ENCODE data around the gene DOCK2. TPM values are rescaled to one million over a fixed set of nuclear protein-coding genes. Genes with fewer than 3 reads are reported as not detected.

DOCK2 gene
- total and polyA plus RNA-seq, 4 donors = 1.6 to 53.7 (median 21.6) TPM

- intact Hi-C loops (cut with DNase I) = no loop called here
- 23 to 39% methylated on average over 5 of the region's 5 CpGs for WGBS, 2 donors
- DNase-seq (no peak), ATAC-seq (ENCODE audit: low FRiP score) (no peak)
- H3K4me3 ChIP-seq (ENCODE audit: low read length in 2 of 2) = no peak overlapping the region
- no peak overlapping the region for H3K27ac ChIP-seq (ENCODE audit: low read depth in 1 of 2, low read length in 2 of 2)
- H3K27me3 ChIP-seq (ENCODE audit: control insufficient read depth in 1 of 2, insufficient read depth in 2 of 2, low read length in 1 of 2) = no peaks in the 10 kb centered on the region
- H3K9me3 ChIP-seq (ENCODE audit: control insufficient read depth, low read length) = no peaks in the 10 kb centered on the region
- no peaks in the 10 kb centered on the region for H3K4me1 ChIP-seq (ENCODE audit: control insufficient read depth in 1 of 2, insufficient read depth in 2 of 2, low read length in 2 of 2)
- no peaks in the 10 kb centered on the region for H3K36me3 ChIP-seq (ENCODE audit: control insufficient read depth in 1 of 2, insufficient read depth in 2 of 2, low read length in 1 of 2)
Measured at GRCh38 chr5:169871826-169872490, 234.9 kb downstream of the DOCK2 start.

GRCh38 chr5:169873642-169874041 is 236.6 kb downstream of the DOCK2 start:
- no peak overlapping the region for H3K4me3 ChIP-seq (ENCODE audit: low read length in 2 of 2)
- no peaks in the 10 kb centered on the region for H3K36me3 ChIP-seq (ENCODE audit: control insufficient read depth in 1 of 2, insufficient read depth in 2 of 2, low read length in 1 of 2)
- no peaks in the 10 kb centered on the region for H3K9me3 ChIP-seq (ENCODE audit: control insufficient read depth, low read length)
- H3K27me3 ChIP-seq (ENCODE audit: control insufficient read depth in 1 of 2, insufficient read depth in 2 of 2, low read length in 1 of 2) = no peaks in the 10 kb centered on the region
- intact Hi-C loops (cut with DNase I) = no loop called here
- 55 to 57% methylated on average over 5 of the region's 5 CpGs for WGBS, 2 donors
- no peaks in the 10 kb centered on the region for H3K4me1 ChIP-seq (ENCODE audit: control insufficient read depth in 1 of 2, insufficient read depth in 2 of 2, low read length in 2 of 2)
- ATAC-seq (ENCODE audit: low FRiP score) (no peak), DNase-seq (no peak)
- H3K27ac ChIP-seq (ENCODE audit: low read depth in 1 of 2, low read length in 2 of 2) = no peak overlapping the region

GRCh38 chr5:169874621-169875020 is 237.5 kb downstream of the DOCK2 start:
- intact Hi-C loops (cut with DNase I) = no loop called here
- H3K4me3 ChIP-seq (ENCODE audit: low read length in 2 of 2) = no peak overlapping the region
- H3K27ac ChIP-seq (ENCODE audit: low read depth in 1 of 2, low read length in 2 of 2) = no peak overlapping the region
- DNase-seq (no peak), ATAC-seq (ENCODE audit: low FRiP score) (no peak)
- no peaks in the 10 kb centered on the region for H3K27me3 ChIP-seq (ENCODE audit: control insufficient read depth in 1 of 2, insufficient read depth in 2 of 2, low read length in 1 of 2)
- WGBS, 2 donors = 66% methylated on average over 4 of the region's 4 CpGs
- H3K4me1 ChIP-seq (ENCODE audit: control insufficient read depth in 1 of 2, insufficient read depth in 2 of 2, low read length in 2 of 2) = no peaks in the 10 kb centered on the region
- no peaks in the 10 kb centered on the region for H3K36me3 ChIP-seq (ENCODE audit: control insufficient read depth in 1 of 2, insufficient read depth in 2 of 2, low read length in 1 of 2)
- H3K9me3 ChIP-seq (ENCODE audit: control insufficient read depth, low read length) = no peaks in the 10 kb centered on the region

GRCh38 chr5:169875091-169875728 is 238.1 kb downstream of the DOCK2 start:
- 79 to 84% methylated on average over 8 of the region's 8 CpGs for WGBS, 2 donors
- no peak for DNase-seq

GRCh38 chr5:169875731-169876130 is 238.7 kb downstream of the DOCK2 start:
- Histone ChIP-seq H3K4me3 (ENCODE audit: low read length in 2 of 2) (no peak overlapping the region), H3K9me3 (ENCODE audit: control insufficient read depth, low read length) (no peaks in the 10 kb centered on the region), H3K27ac (ENCODE audit: low read depth in 1 of 2, low read length in 2 of 2) (no peak overlapping the region), H3K4me1 (ENCODE audit: control insufficient read depth in 1 of 2, insufficient read depth in 2 of 2, low read length in 2 of 2) (no peaks in the 10 kb centered on the region), H3K27me3 (ENCODE audit: control insufficient read depth in 1 of 2, insufficient read depth in 2 of 2, low read length in 1 of 2) (no peaks in the 10 kb centered on the region), H3K36me3 (ENCODE audit: control insufficient read depth in 1 of 2, insufficient read depth in 2 of 2, low read length in 1 of 2) (no peaks in the 10 kb centered on the region)
- no peak for DNase-seq
- intact Hi-C loops (cut with DNase I) = no loop called here
- 46 to 60% methylated on average over 4 of the region's 4 CpGs for WGBS, 2 donors
- no peak for ATAC-seq (ENCODE audit: low FRiP score)

More at GRCh38 chr5:169875091-169875728, 238.1 kb downstream of the DOCK2 start:
- no peaks in the 10 kb centered on the region for H3K36me3 ChIP-seq (ENCODE audit: control insufficient read depth in 1 of 2, insufficient read depth in 2 of 2, low read length in 1 of 2)
- no peaks in the 10 kb centered on the region for H3K4me1 ChIP-seq (ENCODE audit: control insufficient read depth in 1 of 2, insufficient read depth in 2 of 2, low read length in 2 of 2)
- ATAC-seq (ENCODE audit: low FRiP score) = peak; percentile 66
- H3K4me3 ChIP-seq (ENCODE audit: low read length in 2 of 2) = no peak overlapping the region
- no peaks in the 10 kb centered on the region for H3K9me3 ChIP-seq (ENCODE audit: control insufficient read depth, low read length)
- intact Hi-C loops (cut with DNase I) = no loop called here
- H3K27me3 ChIP-seq (ENCODE audit: control insufficient read depth in 1 of 2, insufficient read depth in 2 of 2, low read length in 1 of 2) = no peaks in the 10 kb centered on the region
- H3K27ac ChIP-seq (ENCODE audit: low read depth in 1 of 2, low read length in 2 of 2) = no peak overlapping the region

- Histone ChIP-seq H3K4me1 (ENCODE audit: control insufficient read depth in 1 of 2, insufficient read depth in 2 of 2, low read length in 2 of 2) (no peaks in the 10 kb centered on the region), H3K27ac (ENCODE audit: low read depth in 1 of 2, low read length in 2 of 2) (no peak overlapping the region), H3K4me3 (ENCODE audit: low read length in 2 of 2) (no peak overlapping the region), H3K36me3 (ENCODE audit: control insufficient read depth in 1 of 2, insufficient read depth in 2 of 2, low read length in 1 of 2) (no peaks in the 10 kb centered on the region), H3K9me3 (ENCODE audit: control insufficient read depth, low read length) (no peaks in the 10 kb centered on the region), H3K27me3 (ENCODE audit: control insufficient read depth in 1 of 2, insufficient read depth in 2 of 2, low read length in 1 of 2) (no peaks in the 10 kb centered on the region)
- DNase-seq = no peak
- ATAC-seq (ENCODE audit: low FRiP score) = no peak
- intact Hi-C loops (cut with DNase I) = no loop called here
- WGBS, 2 donors = 22 to 34% methylated on average over 1 of the region's 1 CpG
Measured at GRCh38 chr5:169876386-169876785, 239.3 kb downstream of the DOCK2 start.

GRCh38 chr5:169880012-169880663 is 243.1 kb downstream of the DOCK2 start:
- Histone ChIP-seq H3K27ac (ENCODE audit: low read depth in 1 of 2, low read length in 2 of 2) (no peak overlapping the region), H3K36me3 (ENCODE audit: control insufficient read depth in 1 of 2, insufficient read depth in 2 of 2, low read length in 1 of 2) (no peaks in the 10 kb centered on the region), H3K4me1 (ENCODE audit: control insufficient read depth in 1 of 2, insufficient read depth in 2 of 2, low read length in 2 of 2) (no peaks in the 10 kb centered on the region), H3K4me3 (ENCODE audit: low read length in 2 of 2) (no peak overlapping the region), H3K9me3 (ENCODE audit: control insufficient read depth, low read length) (no peaks in the 10 kb centered on the region), H3K27me3 (ENCODE audit: control insufficient read depth in 1 of 2, insufficient read depth in 2 of 2, low read length in 1 of 2) (no peaks in the 10 kb centered on the region)
- ATAC-seq (ENCODE audit: low FRiP score) (no peak), DNase-seq (no peak)
- 71 to 77% methylated on average over 4 of the region's 4 CpGs for WGBS, 2 donors
- intact Hi-C loops (cut with DNase I) = no loop called here

- ATAC-seq (ENCODE audit: low FRiP score) = no peak
- no peaks in the 10 kb centered on the region for H3K9me3 ChIP-seq (ENCODE audit: control insufficient read depth, low read length)
- no peaks in the 10 kb centered on the region for H3K27me3 ChIP-seq (ENCODE audit: control insufficient read depth in 1 of 2, insufficient read depth in 2 of 2, low read length in 1 of 2)
- DNase-seq = no peak
- H3K4me3 ChIP-seq (ENCODE audit: low read length in 2 of 2) = no peak overlapping the region
- 80 to 88% methylated on average over 2 of the region's 2 CpGs for WGBS, 2 donors
- H3K4me1 ChIP-seq (ENCODE audit: control insufficient read depth in 1 of 2, insufficient read depth in 2 of 2, low read length in 2 of 2) = no peaks in the 10 kb centered on the region
- H3K27ac ChIP-seq (ENCODE audit: low read depth in 1 of 2, low read length in 2 of 2) = no peak overlapping the region
- intact Hi-C loops (cut with DNase I) = no loop called here
- H3K36me3 ChIP-seq (ENCODE audit: control insufficient read depth in 1 of 2, insufficient read depth in 2 of 2, low read length in 1 of 2) = no peaks in the 10 kb centered on the region
Measured at GRCh38 chr5:169880785-169881184, 243.7 kb downstream of the DOCK2 start.
